Thyroid gland (tissue), 4 donors: Measurements from ENCODE around the gene CTSF. TPM values are rescaled to one million over a fixed set of nuclear protein-coding genes. Genes with fewer than 3 reads are reported as not detected.

Source experiments
- DNase-seq, 2 donors: peaks; one replicate each; pipeline ENCODE4 v3.0.0-alpha.2; 2019
- H3K27ac ChIP-seq, 3 donors: fragments of 200-600 bp; sonication (generic); 1 replicate in 2 of 3; 2 replicates in 1 of 3; pipeline ENCODE4 v1.5.1; 2016 to 2019; ENCODE audit warnings: mild to moderate bottlenecking in 1 of 3, moderate library complexity in 1 of 3
- H3K27me3 ChIP-seq: fragments of 200-600 bp; sonication (generic); one replicate; pipeline ENCODE4 v1.5.1; 2019
- H3K36me3 ChIP-seq, 2 donors: fragments of 200-600 bp; sonication (generic); one replicate each; pipeline ENCODE4 v1.5.1; 2016 to 2019
- H3K4me1 ChIP-seq, 2 donors: fragments of 200-600 bp; sonication (generic); one replicate each; pipeline ENCODE4 v1.5.1; 2017 to 2019
- H3K4me3 ChIP-seq, 3 donors: fragments of 200-600 bp; sonication (generic); replicated peaks in 1 of 3; 1 replicate in 2 of 3; 2 replicates in 1 of 3; pipeline ENCODE4 v1.5.1; 2016; ENCODE audit warnings: mild to moderate bottlenecking in 1 of 3
- H3K9me3 ChIP-seq: fragments of 200-600 bp; sonication (generic); one replicate; pipeline ENCODE4 v1.5.1; 2017
- POLR2A ChIP-seq, 2 donors: fragments of 450-650 bp; IDR thresholded peaks; one replicate each; pipeline ENCODE4 v1.6.1; 2017; ENCODE audit warnings: antibody characterized with exemption in 2 of 2, mild to moderate bottlenecking in 2 of 2, moderate library complexity in 1 of 2
- WGBS, 2 donors: methylation state at CpG; one replicate each; pipeline ENCODE4 v1.1.5; 2017; 5-methylcytosine and 5-hydroxymethylcytosine counted together
- intact Hi-C: fragments of 100-400 bp; cut with DNase I; formaldehyde crosslinking; loops from one replicate; pipeline ENCODE4 v1.15.1; 2023
- total RNA-seq, 4 donors: library from RNA; depleted of rRNA; stranded (reverse); fragments of >200 nt; gene quantifications; one replicate each; pipeline ENCODE4 v1.2.3, GENCODE V29; 2016
- TF ChIP-seq, protein P1 (sequence below), 6 experiments: fragments of 200-600 bp in 3 of 6; fragments of 450-650 bp in 3 of 6; sonication (generic) in 3 of 6; IDR thresholded peaks; one replicate each; pipeline ENCODE4 v1.5.1; 2016 to 2019; ENCODE audit warnings: antibody characterized with exemption in 6 of 6, mild to moderate bottlenecking in 2 of 6, inconsistent platforms in 1 of 6, moderate library complexity in 1 of 6

Gene CTSF
- total RNA-seq, 4 donors from 2014 or later, result 30.4 to 79.1 (median 64.6) TPM

DNA sequence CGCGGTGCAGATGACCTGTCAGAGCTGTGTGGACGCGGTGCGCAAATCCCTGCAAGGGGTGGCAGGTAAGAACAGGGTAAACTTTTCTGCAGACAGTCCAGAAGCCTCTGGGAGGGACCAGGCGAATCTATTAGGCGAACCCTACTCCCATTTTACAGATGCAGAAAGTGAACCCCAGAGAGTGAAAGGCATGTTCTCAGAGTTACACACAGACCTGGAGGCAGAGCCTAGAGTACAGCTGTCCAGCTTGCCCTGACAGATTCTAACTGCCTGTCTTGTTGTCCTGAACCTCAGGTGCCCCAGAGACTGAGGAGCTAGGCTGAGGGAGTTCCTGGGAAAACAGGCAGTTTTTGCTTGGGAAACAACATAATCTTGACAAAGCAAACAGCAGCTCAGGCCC is 25.2 kb upstream of the CTSF start:
- H3K9me3 ChIP-seq, result no peaks in the 10 kb centered on the region
- DNase-seq, result no peak
- H3K4me1 ChIP-seq, result peaks cover 25 to 32% of the 10 kb centered on the region in 2 donors
- H3K4me3 ChIP-seq, result peak overlapping the region in 1 of 3 donors; percentile 56
- no peaks in the 10 kb centered on the region for H3K36me3 ChIP-seq
- H3K27me3 ChIP-seq, result no peaks in the 10 kb centered on the region
- peak overlapping the region in 2 of 3 donors; percentile 55 to 72 for H3K27ac ChIP-seq
- TF ChIP-seq, protein P1, sequence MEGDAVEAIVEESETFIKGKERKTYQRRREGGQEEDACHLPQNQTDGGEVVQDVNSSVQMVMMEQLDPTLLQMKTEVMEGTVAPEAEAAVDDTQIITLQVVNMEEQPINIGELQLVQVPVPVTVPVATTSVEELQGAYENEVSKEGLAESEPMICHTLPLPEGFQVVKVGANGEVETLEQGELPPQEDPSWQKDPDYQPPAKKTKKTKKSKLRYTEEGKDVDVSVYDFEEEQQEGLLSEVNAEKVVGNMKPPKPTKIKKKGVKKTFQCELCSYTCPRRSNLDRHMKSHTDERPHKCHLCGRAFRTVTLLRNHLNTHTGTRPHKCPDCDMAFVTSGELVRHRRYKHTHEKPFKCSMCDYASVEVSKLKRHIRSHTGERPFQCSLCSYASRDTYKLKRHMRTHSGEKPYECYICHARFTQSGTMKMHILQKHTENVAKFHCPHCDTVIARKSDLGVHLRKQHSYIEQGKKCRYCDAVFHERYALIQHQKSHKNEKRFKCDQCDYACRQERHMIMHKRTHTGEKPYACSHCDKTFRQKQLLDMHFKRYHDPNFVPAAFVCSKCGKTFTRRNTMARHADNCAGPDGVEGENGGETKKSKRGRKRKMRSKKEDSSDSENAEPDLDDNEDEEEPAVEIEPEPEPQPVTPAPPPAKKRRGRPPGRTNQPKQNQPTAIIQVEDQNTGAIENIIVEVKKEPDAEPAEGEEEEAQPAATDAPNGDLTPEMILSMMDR (IDR thresholded peaks at IDR 0.05), result no peak
- no peak for TF ChIP-seq POLR2A (IDR thresholded peaks at IDR 0.05)
- WGBS, 2 donors, result 64 to 72% methylated on average over 7 of the region's 7 CpGs
- intact Hi-C loops, result no loop called here

DNA sequence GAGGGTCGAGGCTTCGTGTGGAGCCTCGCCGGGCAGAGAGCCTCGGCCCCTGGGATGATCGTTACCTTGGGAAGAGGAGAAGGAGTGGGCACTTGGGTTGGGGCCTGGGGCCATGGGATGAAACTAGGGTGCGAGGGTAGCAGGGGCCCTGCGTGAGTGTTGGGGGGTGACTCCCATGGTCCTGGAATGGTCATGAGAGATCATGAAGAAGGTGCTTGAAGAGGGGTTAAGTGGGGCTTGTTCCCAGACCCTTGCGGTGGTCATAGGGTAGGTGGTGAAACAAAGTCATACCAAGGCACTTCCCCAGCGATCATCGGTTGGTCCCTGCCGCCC is 24.9 kb upstream of the CTSF start:
- H3K4me3 ChIP-seq, result peak overlapping the region; percentile 35 to 66 (median 56)
- H3K4me1 ChIP-seq, result peaks cover 25 to 32% of the 10 kb centered on the region in 2 donors
- H3K27me3 ChIP-seq, result no peaks in the 10 kb centered on the region
- no peaks in the 10 kb centered on the region for H3K9me3 ChIP-seq
- WGBS, 2 donors, result 18 to 22% methylated on average over 6 to 12 of the region's 12 CpGs
- H3K36me3 ChIP-seq, result no peaks in the 10 kb centered on the region
- TF ChIP-seq POLR2A (IDR thresholded peaks at IDR 0.05), result no peak
- TF ChIP-seq, protein P1 (IDR thresholded peaks at IDR 0.05), result no peak
- no peak for DNase-seq
- peak overlapping the region; percentile 55 to 72 (median 66) for H3K27ac ChIP-seq
- intact Hi-C loops, result no loop called here

DNA sequence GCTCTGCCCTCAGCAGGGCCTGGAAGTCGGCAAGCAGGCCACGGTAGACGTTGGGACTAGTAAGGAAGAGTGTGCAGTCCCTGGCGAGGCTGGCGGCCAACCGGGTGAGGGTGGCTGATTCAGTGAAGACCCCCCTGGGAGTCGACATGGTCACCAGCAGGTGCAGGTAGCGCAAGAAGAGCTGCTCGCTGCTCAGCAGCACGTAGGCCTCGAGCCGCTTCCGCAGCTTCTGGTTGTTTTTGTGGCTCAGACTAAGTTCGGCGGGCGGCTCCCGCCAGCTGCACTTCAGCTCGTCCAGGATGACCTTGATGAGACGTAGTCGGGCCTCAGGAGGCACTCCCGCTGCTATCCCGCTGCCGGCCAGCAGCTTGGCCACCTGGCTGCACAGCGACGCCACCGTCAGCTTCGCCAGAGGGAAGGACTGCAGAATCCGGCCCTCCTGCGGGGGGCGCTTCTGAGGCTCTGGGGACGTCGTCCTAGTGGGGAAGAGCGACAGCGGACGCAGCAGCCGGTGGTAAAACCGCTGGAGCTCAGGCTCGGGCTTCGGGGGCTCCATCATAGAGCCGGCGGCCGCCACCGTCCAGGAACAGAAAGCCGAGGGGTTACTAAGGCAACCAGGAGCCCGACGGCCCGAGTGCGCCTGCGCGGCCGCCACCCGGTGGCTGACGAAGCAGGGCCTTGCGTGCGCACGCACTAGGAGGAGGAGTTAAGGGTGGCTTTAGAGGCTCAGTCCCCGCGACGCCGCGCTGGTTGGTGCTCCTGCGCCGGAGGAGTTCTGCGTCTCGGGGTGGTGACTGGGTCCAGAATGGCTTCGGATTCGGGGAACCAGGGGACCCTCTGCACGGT is 24.3 kb upstream of the CTSF start, which contains the start of the genes CCDC87 and CCS:
Gene CCDC87, minus strand, starts transcription at position 607 of the 846 bp plus-strand sequence. Its CDS starts 48 bp downstream, at position 559.
Gene CCS, plus strand, starts transcription at position 729 of the 846 bp plus-strand sequence. Its CDS starts 77 bp downstream, at position 806.
- peaks cover 25 to 32% of the 10 kb centered on the region in 2 donors for H3K4me1 ChIP-seq
- TF ChIP-seq, protein P1 (IDR thresholded peaks at IDR 0.05), result peak in 5 of 6 experiments; percentile 46 to 69 (median 61)
- peak; percentile 26 to 93 for TF ChIP-seq POLR2A (IDR thresholded peaks at IDR 0.05)
- intact Hi-C loops, result no loop called here
- H3K36me3 ChIP-seq, result no peaks in the 10 kb centered on the region
- peak; percentile 98 for DNase-seq
- no peaks in the 10 kb centered on the region for H3K27me3 ChIP-seq
- 3 to 35% methylated on average over 21 to 35 of the region's 68 CpGs for WGBS, 2 donors
- H3K9me3 ChIP-seq, result no peaks in the 10 kb centered on the region
- peak within 1 kb of the TSS; percentile 35 to 66 (median 56) for H3K4me3 ChIP-seq
- peak within 1 kb of the TSS; percentile 55 to 72 (median 66) for H3K27ac ChIP-seq

DNA sequence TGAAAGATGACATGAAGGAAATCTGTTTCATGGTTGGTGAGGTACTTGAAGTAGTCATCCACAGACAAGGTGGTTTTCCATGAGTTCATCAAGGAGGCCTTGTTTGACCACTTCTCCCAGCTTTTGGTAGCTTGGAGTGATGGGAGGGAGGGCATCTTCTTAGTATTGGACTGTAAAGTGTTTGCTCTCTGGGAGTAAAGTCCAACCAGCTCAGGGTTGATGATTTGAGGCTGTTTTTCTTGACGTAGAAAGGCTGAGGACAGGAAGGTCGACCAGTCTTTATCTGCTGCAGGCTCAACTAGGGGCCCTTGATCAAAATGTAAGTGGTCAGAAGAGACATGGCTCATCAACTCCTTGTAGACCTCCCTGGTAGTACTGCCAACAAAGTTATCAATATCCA is 22.8 kb upstream of the CTSF start:
- DNase-seq, result no peak
- intact Hi-C loops, result no loop called here
- no peaks in the 10 kb centered on the region for H3K9me3 ChIP-seq
- peaks cover 25 to 32% of the 10 kb centered on the region in 2 donors for H3K4me1 ChIP-seq
- WGBS, 2 donors, result 88 to 96% methylated on average over 2 of the region's 2 CpGs
- H3K36me3 ChIP-seq, result no peaks in the 10 kb centered on the region
- TF ChIP-seq, protein P1 (IDR thresholded peaks at IDR 0.05), result no peak
- TF ChIP-seq POLR2A (IDR thresholded peaks at IDR 0.05), result no peak
- H3K4me3 ChIP-seq, result no peak overlapping the region
- H3K27me3 ChIP-seq, result no peaks in the 10 kb centered on the region
- no peak overlapping the region for H3K27ac ChIP-seq
